HG03469 (cell line): ENCODE measurements around the gene ZDHHC14.

ENCODE experiments used
- ATAC-seq: cut with Tn5 transposase; IDR thresholded peaks from one replicate; pipeline ENCODE4 v1.9.1; 2021; ENCODE audit warnings: mild to moderate bottlenecking, moderate library complexity, moderate number of reproducible peaks; ENCODE audit not compliant: unreplicated experiment

Gene ZDHHC14

GRCh38 chr6:157653521-157653920 lies 272.5 kb downstream of the ZDHHC14 start:
- ATAC-seq = no peak

- ATAC-seq = no peak
Measured at GRCh38 chr6:157655139-157655538, 274.1 kb downstream of the ZDHHC14 start.

DNA sequence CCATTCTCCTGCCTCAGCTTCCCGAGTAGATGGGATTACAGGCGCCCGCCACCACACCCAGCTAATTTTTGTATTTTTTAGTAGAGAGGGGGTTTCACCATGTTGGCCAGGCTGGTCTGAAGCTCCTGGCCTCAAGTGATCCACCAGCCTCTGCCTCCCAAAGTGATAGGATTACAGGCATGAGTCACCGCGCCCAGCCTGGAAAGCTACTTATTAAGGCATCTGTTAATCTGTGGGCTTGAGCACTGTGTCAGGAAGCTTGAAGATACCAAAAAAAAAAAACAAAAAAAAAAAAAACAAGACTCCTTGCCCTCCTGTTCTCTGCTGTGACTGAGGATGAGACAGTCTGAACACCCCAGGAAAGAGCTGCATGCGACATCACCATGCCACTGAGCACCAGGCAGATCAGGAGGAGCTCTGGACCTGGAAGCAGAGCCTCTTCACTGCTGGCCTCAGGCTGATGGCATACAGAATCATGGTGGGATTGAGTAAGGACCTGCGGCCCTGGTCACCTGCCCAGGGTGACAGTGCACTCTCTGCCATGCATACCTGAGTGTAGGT lies 275.5 kb downstream of the ZDHHC14 start:
- ATAC-seq = no peak

- ATAC-seq = no peak
Measured at GRCh38 chr6:157657754-157658153, 276.8 kb downstream of the ZDHHC14 start.

DNA sequence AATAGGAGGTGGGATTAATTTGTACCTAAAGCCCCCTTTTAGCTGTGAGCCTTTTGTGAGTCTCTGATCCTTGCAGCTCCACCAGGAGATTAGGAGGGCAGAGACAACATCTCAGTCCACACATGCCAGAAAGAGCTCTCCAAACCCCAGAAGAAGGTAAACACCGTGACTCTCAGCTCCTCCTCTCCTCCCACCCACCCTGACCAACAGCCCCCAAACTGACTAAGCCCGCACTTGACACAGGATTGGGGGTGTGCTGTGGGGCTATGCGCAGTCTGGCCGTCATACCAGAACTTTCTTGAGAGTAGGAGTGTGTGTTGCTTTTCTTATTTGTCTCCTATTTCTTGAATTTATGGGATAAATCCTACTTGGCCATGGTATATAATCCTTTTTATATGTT lies 277.3 kb downstream of the ZDHHC14 start:
- ATAC-seq = no peak

DNA sequence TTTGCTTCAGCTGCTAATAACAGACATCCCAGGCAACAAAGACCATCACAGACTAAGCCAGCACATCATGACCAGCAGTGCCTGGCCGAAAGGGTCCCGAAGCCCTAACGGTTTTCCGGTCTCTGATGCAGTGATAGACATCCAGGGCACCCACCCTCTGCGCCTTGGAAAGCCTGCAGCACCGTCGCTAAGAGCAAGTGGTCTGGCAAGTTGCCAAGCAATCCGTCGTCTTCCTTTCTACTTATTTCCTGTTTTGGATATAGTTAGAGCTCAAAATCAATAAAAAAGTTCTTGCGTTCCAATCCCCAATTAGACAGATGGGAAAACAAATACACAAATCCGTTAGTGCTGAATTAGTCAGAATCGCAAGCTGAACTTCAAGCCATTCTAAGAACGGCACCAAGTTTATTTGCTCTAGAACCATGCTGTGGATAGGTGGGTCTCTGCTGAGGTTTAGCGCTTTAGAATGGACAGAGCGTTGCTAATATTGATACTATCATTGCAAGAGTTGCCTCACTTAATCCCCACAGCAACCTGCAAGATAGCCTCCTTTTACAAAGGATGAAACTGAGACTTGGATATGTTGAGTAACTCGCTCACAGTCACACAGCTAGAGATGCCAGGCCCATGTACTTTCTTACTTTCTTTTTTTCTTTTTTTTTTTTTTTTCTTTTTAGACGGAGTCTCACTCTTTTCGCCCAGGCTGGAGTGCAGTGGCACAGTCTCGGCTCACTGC lies 278.7 kb downstream of the ZDHHC14 start:
- no peak for ATAC-seq

DNA sequence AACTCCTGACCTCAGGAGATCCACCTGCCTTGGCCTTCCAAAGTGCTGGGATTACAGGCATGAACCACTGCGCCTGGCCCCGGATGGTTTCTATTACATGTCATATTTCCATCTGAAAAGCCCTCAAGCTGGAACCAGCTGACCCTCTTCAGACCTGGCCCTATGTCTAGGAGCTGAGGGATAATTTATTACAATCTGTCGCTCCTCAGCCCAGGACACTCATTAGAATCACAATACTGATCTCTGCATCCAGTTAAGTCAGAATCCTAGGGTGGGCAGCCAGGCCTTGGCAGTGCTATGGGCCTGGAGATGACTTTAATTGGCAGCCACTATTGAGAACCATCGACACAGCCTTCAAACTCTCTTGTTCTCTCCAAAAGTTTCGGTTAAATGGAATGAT lies 279.4 kb downstream of the ZDHHC14 start:
- ATAC-seq = no peak

DNA sequence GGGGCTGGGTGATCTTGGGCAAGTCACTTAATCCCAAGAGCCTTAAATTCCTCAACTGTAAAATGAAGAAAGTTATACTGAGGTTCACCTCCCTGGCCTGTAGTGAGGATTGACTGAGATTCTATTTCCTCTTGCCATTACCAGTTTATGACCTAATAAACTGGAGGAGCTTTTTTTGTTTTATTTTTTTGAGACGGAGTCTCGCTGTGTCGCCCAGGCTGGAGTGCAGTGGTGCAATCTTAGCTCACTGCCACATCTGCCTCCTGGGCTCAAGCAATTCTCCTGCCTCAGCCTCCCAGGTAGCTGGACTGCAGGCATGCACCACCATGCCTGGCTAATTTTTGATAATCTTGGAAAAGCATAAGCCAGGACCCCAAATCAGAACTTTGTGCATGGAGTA lies 280.7 kb downstream of the ZDHHC14 start:
- no peak for ATAC-seq

DNA sequence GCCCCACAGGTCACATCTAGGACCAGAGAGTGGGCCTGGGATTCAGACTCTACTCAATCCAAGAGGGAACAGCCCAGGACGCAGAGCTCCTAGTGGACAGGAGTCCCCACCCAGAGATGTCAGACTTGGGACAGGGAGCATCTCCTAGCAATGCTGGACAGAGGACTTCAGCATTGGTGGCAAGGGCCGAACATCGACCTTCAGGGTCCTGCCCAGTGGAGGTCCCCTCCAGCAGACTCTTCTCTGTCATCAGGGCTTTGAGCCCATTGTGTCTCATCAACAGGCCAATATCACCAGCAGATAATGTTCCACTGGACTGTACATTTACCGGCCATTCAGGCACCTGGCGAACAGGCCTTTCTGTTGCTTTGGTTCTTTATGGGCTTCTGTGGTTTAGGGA lies 282.3 kb downstream of the ZDHHC14 start:
- no peak for ATAC-seq

- no peak for ATAC-seq
Measured at GRCh38 chr6:157665180-157665579, 284.2 kb downstream of the ZDHHC14 start.

DNA sequence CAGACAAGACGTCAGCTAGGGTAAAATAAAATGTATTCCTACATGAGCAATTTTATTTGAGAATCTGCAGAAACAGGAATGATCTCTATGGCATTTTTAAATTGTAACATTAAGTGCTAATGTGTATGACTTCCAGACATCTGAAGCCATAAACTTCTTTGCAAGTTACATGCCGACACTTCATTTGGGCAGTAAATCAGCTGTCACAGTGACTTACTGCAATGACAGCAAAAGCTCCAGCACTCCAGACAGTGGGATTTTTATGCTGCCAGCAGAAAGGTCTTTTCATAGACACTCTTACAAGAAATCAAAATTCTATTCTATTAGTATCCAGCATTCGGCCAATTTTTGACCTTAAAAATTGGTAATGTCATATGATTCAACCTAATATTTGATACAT lies 285.7 kb downstream of the ZDHHC14 start:
- ATAC-seq = no peak

DNA sequence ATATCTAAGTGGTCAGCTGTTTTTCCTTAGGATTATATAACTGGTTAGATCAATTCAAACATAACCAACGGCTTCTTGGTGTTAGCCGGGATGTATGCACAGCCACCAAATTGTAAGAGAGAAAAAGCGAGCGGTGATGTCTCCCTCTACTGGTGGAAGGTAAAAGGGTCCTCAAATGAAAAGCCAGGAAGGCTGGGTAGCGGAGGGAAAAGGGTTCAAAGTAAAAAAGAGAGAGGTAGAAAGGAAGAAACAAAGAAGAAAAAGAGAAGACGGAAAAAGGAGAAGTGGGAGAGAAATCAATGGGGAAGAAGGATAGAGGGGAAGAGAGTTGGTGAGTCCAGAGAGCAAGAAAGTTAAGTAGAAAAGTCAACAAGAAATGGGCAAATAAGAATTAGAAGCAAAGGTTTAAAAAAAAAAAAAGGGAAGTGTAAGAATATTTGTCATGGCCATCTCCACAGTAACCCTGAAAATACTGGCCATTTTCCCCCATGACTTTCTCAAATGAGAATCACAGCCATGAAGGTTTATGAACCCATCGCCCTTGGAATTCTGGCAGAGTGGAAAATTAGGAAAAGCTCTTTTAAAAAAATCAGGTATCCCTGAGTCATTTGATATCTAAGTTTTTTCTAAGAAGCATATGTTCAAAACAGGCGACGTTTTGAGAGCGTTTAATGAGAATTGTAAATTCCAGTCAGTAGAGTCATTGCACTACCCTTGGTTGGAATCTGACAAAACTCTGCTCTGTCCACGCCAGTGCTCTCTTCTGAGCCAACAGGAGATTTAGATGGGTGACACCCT lies 286.4 kb downstream of the ZDHHC14 start:
- no peak for ATAC-seq

- ATAC-seq = no peak
Measured at GRCh38 chr6:157668009-157668401, 287.0 kb downstream of the ZDHHC14 start.

DNA sequence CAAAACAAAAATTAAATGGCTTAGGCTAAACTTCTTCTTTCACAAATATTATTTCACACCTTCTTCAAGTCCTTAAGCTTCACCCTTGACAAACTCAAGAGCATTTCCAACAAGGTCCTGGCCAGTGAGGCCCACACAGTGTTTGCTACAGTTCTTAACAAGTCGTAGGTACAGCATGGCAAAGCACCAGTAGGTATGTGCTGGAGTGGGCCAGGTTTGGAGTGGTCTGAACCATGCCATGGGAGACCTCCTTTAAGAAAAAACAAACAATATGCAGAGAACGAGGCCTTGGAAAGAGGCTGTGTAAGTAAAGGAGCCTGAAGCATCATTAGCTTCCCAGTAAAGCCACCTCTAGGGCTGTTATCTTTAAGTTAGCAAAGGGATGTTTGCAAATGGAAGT lies 287.7 kb downstream of the ZDHHC14 start:
- no peak for ATAC-seq

DNA sequence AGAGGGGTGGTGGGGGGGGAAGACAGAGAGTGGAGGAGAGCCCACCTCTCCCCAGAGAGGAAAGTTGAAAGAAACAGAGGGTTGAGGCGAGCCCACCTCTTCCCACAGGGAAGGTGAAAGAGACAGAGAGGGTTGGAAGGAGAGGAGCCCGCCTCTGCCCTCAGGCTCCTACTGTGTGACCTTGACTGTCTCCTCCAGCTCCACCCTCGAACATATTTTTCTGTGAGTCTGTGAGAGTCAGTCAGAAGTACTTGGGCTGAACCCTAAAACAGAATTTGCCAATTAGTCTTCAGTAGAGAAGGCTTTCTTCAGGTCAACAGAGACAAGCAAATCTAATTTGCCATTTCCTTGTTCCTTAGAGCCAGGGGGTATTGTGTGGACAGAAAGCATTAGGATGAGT lies 288.3 kb downstream of the ZDHHC14 start:
- no peak for ATAC-seq

GRCh38 chr6:157669747-157670216 lies 288.8 kb downstream of the ZDHHC14 start:
- ATAC-seq = no peak

GRCh38 chr6:157670466-157671186 lies 289.6 kb downstream of the ZDHHC14 start:
- no peak for ATAC-seq

DNA sequence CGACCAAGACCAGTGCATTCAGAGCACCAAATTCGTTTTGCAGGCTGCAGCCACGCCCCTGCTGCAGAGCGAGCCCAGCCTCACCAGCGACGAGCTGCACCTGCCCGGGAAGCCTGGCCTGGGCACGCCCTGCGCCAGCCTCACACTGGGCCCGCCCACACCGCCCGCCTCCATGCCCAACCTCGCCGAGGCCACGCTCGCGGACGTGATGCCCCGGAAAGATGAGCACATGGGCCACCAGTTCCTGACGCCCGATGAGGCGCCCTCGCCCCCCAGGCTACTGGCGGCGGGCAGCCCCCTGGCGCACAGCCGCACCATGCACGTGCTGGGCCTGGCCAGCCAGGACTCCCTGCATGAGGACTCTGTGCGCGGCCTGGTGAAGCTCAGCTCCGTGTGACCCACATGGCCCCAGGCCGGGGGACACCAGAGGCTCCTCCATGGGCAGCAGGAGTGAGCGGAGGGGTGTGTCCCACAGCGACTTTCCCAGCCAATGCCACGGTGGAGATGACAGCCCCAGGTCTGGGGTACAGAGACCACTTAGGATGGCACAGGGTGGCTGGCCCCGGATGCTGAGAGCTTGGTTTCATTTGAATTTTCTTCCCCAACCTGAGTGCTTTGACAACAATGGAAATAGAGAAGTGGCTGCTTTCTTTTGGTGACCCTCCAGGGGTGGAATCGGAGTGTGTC lies 291.9 kb downstream of the ZDHHC14 start:
- no peak for ATAC-seq

DNA sequence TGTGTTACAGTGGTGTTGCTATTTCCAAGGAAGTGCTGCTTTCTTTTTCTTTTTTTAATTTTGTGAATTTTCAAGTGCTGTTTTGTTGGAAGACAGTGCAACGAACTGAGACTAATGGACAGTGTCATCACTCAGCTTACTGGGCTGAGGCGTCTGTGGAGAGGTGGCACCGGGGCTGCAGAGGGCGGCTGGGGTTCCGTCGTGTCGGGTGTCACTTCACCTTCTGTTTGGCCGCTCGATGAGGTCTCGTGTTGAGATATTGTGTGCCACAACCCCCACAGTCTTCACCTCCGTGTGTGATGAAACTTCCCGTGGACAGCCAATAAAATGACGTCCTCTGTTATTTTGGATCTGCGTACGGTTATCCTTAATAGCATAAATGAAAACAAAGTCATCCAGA lies 292.6 kb downstream of the ZDHHC14 start:
- ATAC-seq = no peak

DNA sequence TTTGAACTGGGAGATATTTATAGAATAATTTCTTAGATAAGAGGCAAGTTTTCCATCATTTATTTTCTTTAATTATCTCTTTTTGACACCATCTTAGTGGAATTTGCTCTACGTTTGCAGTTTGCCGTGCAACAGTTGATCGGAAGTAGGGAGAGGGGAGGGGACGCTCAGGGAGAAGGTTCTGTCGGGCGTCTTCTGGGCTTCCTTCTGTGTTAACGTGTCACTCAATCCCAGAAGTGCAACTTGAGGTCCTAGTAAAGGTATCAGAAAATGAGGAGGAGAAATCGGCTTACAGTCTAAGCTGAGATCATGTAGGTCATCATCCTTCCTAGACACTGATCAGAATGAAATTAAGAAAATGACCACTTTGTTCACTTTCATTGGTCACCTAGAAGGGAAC lies 293.1 kb downstream of the ZDHHC14 start:
- ATAC-seq = no peak

DNA sequence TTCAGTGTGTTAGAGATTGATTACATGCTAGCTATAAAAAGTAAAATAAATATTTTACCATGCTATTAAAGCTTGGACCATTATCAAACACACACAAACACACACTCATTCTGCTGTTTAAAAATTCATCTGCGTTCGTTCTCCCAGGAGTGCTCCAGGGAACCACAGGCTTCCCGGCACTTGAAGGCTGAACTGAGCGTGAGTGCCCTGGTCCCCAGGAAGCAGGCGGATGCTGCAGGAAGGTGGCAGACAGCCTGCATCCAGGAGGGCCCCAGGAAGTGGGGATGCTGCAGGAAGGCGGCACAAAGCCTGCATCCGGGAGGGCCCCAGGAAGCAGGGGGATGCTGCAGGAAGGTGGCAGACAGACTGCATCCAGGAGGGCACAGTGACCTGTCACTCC lies 294.8 kb downstream of the ZDHHC14 start:
- no peak for ATAC-seq
